C4-2B (cell line): ENCODE results near the gene URI1.

Source experiments
- ZFX ChIP-seq: fragments of 450-650 bp; IDR thresholded peaks from 2 replicates; pipeline ENCODE4 v1.6.1; 2017
- TF ChIP-seq, protein P1 (sequence below): fragments of 450-650 bp; conservative IDR thresholded peaks from 2 replicates; pipeline ENCODE4 v1.5.1; 2017; ENCODE audit warnings: mild to moderate bottlenecking

DNA sequence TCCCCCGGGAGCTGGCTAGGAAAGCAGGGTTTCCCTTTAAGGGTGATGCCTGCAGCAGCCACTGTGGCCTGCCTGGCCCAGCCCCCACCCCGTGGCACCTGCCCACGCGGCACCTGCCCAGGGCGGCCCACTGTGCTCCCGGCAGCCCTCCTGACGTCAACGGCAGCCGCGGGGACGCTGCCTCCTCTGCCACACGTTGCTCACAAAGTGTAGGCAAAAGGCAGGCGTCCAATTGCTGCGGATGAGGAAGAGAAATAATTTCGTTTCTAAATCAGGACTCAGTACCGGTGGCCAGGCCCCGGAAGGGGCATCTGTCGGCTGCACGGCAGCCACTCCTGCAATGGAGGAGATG, 122.3 kb downstream of the URI1 start:
- TF ChIP-seq, protein P1, sequence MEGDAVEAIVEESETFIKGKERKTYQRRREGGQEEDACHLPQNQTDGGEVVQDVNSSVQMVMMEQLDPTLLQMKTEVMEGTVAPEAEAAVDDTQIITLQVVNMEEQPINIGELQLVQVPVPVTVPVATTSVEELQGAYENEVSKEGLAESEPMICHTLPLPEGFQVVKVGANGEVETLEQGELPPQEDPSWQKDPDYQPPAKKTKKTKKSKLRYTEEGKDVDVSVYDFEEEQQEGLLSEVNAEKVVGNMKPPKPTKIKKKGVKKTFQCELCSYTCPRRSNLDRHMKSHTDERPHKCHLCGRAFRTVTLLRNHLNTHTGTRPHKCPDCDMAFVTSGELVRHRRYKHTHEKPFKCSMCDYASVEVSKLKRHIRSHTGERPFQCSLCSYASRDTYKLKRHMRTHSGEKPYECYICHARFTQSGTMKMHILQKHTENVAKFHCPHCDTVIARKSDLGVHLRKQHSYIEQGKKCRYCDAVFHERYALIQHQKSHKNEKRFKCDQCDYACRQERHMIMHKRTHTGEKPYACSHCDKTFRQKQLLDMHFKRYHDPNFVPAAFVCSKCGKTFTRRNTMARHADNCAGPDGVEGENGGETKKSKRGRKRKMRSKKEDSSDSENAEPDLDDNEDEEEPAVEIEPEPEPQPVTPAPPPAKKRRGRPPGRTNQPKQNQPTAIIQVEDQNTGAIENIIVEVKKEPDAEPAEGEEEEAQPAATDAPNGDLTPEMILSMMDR = no peak
- TF ChIP-seq ZFX = no peak
